H9 (cell line): Measurements from ENCODE around the gene RUNX1. TPM values are rescaled to one million over a fixed set of nuclear protein-coding genes. Genes with fewer than 3 reads are reported as not detected.

ENCODE experiments used
- DNase-seq: peaks from one replicate; pipeline ENCODE4 v3.0.0-alpha.2; 2017
- H2AFZ ChIP-seq: one replicate; pipeline ENCODE4 v1.6.1; 2013; ENCODE audit warnings: mild to moderate bottlenecking, low read length, control low read depth, moderate library complexity
- H2AK5ac ChIP-seq: 2 replicates; pipeline ENCODE4 v1.6.1; 2013; ENCODE audit warnings: low read length, control low read depth, mixed read lengths; ENCODE audit not compliant: insufficient read length
- H2BK120ac ChIP-seq: one replicate; pipeline ENCODE4 v1.6.1; 2013; ENCODE audit warnings: low read depth, mild to moderate bottlenecking, low read length, control low read depth, inconsistent platforms; ENCODE audit not compliant: poor library complexity, severe bottlenecking
- H2BK12ac ChIP-seq: 2 replicates; pipeline ENCODE4 v1.6.1; 2013; ENCODE audit warnings: low read length, control low read depth, mixed read lengths, low read depth; ENCODE audit not compliant: insufficient read length
- H2BK15ac ChIP-seq: 2 replicates; pipeline ENCODE4 v1.6.1; 2013; ENCODE audit warnings: low read depth, low read length, control low read depth
- H2BK20ac ChIP-seq: one replicate; pipeline ENCODE4 v1.6.1; 2013; ENCODE audit warnings: low read depth, mild to moderate bottlenecking, low read length, control low read depth, inconsistent platforms; ENCODE audit not compliant: poor library complexity, severe bottlenecking
- H2BK5ac ChIP-seq: 2 replicates; pipeline ENCODE4 v1.6.1; 2013; ENCODE audit warnings: low read length, control low read depth, mixed read lengths; ENCODE audit not compliant: insufficient read length
- H3K14ac ChIP-seq: 2 replicates; pipeline ENCODE4 v1.6.1; 2013; ENCODE audit warnings: low read length, control low read depth; ENCODE audit not compliant: insufficient read depth
- H3K18ac ChIP-seq: 2 replicates; pipeline ENCODE4 v1.6.1; 2013; ENCODE audit warnings: low read depth, mild to moderate bottlenecking, mixed read lengths, low read length, control low read depth; ENCODE audit not compliant: insufficient read length
- H3K23ac ChIP-seq: 2 replicates; pipeline ENCODE4 v1.6.1; 2013; ENCODE audit warnings: low read length, control low read depth, mixed read lengths, low read depth; ENCODE audit not compliant: insufficient read length
- H3K23me2 ChIP-seq: 2 replicates; pipeline ENCODE4 v1.6.1; 2013; ENCODE audit warnings: low read depth, mild to moderate bottlenecking, mixed read lengths, low read length, control low read depth; ENCODE audit not compliant: insufficient read length, poor library complexity, severe bottlenecking
- H3K27ac ChIP-seq: 2 replicates; pipeline ENCODE4 v1.5.1; 2013; ENCODE audit warnings: low read length, control low read depth, mixed read lengths, low read depth; ENCODE audit not compliant: insufficient read length
- H3K27me3 ChIP-seq: 2 replicates; pipeline ENCODE4 v1.6.1; 2013; ENCODE audit warnings: low read length, control low read depth, inconsistent platforms; ENCODE audit not compliant: insufficient read depth
- H3K4ac ChIP-seq: 2 replicates; pipeline ENCODE4 v1.6.1; 2013; ENCODE audit warnings: low read depth, mild to moderate bottlenecking, control low read depth, inconsistent platforms, low read length, moderate library complexity
- H3K4me1 ChIP-seq: 2 replicates; pipeline ENCODE4 v1.6.1; 2013; ENCODE audit warnings: low read length, control low read depth, inconsistent platforms; ENCODE audit not compliant: insufficient read depth
- H3K4me2 ChIP-seq: 2 replicates; pipeline ENCODE4 v1.6.1; 2013; ENCODE audit warnings: low read length, control low read depth, mixed read lengths; ENCODE audit not compliant: insufficient read length, insufficient read depth
- H3K56ac ChIP-seq: 2 replicates; pipeline ENCODE4 v1.6.1; 2013; ENCODE audit warnings: low read depth, mild to moderate bottlenecking, mixed read lengths, low read length, control low read depth; ENCODE audit not compliant: insufficient read length
- H3K79me1 ChIP-seq: 2 replicates; pipeline ENCODE4 v1.6.1; 2013; ENCODE audit warnings: low read depth, mild to moderate bottlenecking, moderate library complexity, low read length, control low read depth, inconsistent platforms; ENCODE audit not compliant: insufficient read depth, poor library complexity, severe bottlenecking
- H3K79me2 ChIP-seq: 2 replicates; pipeline ENCODE4 v1.6.1; 2013; ENCODE audit warnings: low read length, control low read depth, inconsistent platforms; ENCODE audit not compliant: insufficient read depth
- H3K9ac ChIP-seq: 2 replicates; pipeline ENCODE4 v1.6.1; 2013; ENCODE audit warnings: low read length, control low read depth, mixed read lengths; ENCODE audit not compliant: insufficient read length; ENCODE audit errors: extremely low read depth
- H3K9me3 ChIP-seq: one replicate; pipeline ENCODE4 v1.6.1; 2013; ENCODE audit warnings: low read depth, low read length, inconsistent platforms; ENCODE audit not compliant: control insufficient read depth
- H3T11ph ChIP-seq: one replicate; pipeline ENCODE4 v1.6.1; 2013; ENCODE audit warnings: mild to moderate bottlenecking, low read length, control low read depth, inconsistent platforms
- H4K20me1 ChIP-seq: one replicate; pipeline ENCODE4 v1.6.1; 2013; ENCODE audit not compliant: control insufficient read depth, insufficient read length, insufficient read depth
- H4K5ac ChIP-seq: 2 replicates; pipeline ENCODE4 v1.6.1; 2013; ENCODE audit warnings: low read depth, mild to moderate bottlenecking, mixed read lengths, low read length, control low read depth; ENCODE audit not compliant: insufficient read length
- H4K8ac ChIP-seq: replicated peaks from 2 replicates; pipeline ENCODE4 v1.6.1; 2013; ENCODE audit warnings: low read length, control low read depth, mixed read lengths, low read depth; ENCODE audit not compliant: insufficient read length
- H4K91ac ChIP-seq: 2 replicates; pipeline ENCODE4 v1.6.1; 2013; ENCODE audit warnings: low read depth, mild to moderate bottlenecking, moderate library complexity, mixed read lengths, low read length, control low read depth; ENCODE audit not compliant: insufficient read length
- H3K27ac Mint-ChIP-seq, 3 experiments: 2 replicates in 2 of 3; 3 replicates in 1 of 3; pipeline ENCODE4 v1.8.0; 2020 to 2021; ENCODE audit warnings: mixed read lengths in 3 of 3, mild to moderate bottlenecking in 1 of 3, moderate library complexity in 1 of 3
- H3K27me3 Mint-ChIP-seq: 2 replicates; pipeline ENCODE4 v1.8.0; 2021; ENCODE audit warnings: low read depth, mild to moderate bottlenecking, moderate library complexity, mixed read lengths
- H3K36me3 Mint-ChIP-seq, 3 experiments: 2 replicates in 2 of 3; 3 replicates in 1 of 3; pipeline ENCODE4 v1.8.0; 2020 to 2021; ENCODE audit warnings: low read depth in 3 of 3, mixed read lengths in 3 of 3; ENCODE audit not compliant: insufficient read depth in 1 of 3
- H3K4me1 Mint-ChIP-seq, 2 experiments: 2 replicates each; pipeline ENCODE4 v1.8.0; 2020; ENCODE audit warnings: mixed read lengths in 2 of 2
- H3K4me3 Mint-ChIP-seq, 2 experiments: 2 replicates in 1 of 2; 3 replicates in 1 of 2; pipeline ENCODE4 v1.8.0; 2020 to 2021; ENCODE audit warnings: mild to moderate bottlenecking in 2 of 2, mixed read lengths in 2 of 2, moderate library complexity in 1 of 2
- H3K9me3 Mint-ChIP-seq, 2 experiments: 2 replicates in 1 of 2; 3 replicates in 1 of 2; pipeline ENCODE4 v1.8.0; 2020; ENCODE audit warnings: mild to moderate bottlenecking in 2 of 2, mixed read lengths in 2 of 2, moderate library complexity in 1 of 2
- CTCF ChIP-seq: fragments of 200-600 bp; sonication (generic); conservative IDR thresholded peaks from 3 replicates; pipeline ENCODE4 v1.8.0; 2021; ENCODE audit warnings: antibody characterized with exemption, mild to moderate bottlenecking
- WGBS: extraction: QIAGEN DNeasy Blood & Tissue Kit; methylation state at CpG from one replicate; pipeline ENCODE4 v1.1.7; 2013; ENCODE audit warnings: missing lambda C conversion rate, low lambda C conversion rate, mixed read lengths; ENCODE audit not compliant: insufficient read length; ENCODE audit errors: extremely low coverage; 5-methylcytosine and 5-hydroxymethylcytosine counted together
- total RNA-seq: library from RNA; stranded (reverse); gene quantifications from 2 replicates; pipeline ENCODE4 v1.2.1, GENCODE V29; 2021

Gene RUNX1
- total RNA-seq, 1 experiment from 2014 or later: 0.72 TPM

- no peaks in the 10 kb centered on the region for H3K27me3 ChIP-seq
- no peaks in the 10 kb centered on the region for H4K20me1 ChIP-seq
- TF ChIP-seq CTCF: no peak
- Mint-ChIP-seq H3K36me3 (no peaks in the 10 kb centered on the region), H3K27ac (no peak overlapping the region), H3K4me1 (peaks cover 8 to 10% of the 10 kb centered on the region in 2 experiments), H3K4me3 (no peak overlapping the region), H3K27me3 (peaks cover 39% of the 10 kb centered on the region), H3K9me3 (no peaks in the 10 kb centered on the region)
- no peaks in the 10 kb centered on the region for H3K79me1 ChIP-seq
- no peak overlapping the region for H3K18ac ChIP-seq
- H2AK5ac ChIP-seq: no peak overlapping the region
- no peak for DNase-seq
- H3T11ph ChIP-seq: no peak overlapping the region
- no peak overlapping the region for H3K4ac ChIP-seq
- H3K9me3 ChIP-seq: no peaks in the 10 kb centered on the region
- H4K5ac ChIP-seq: no peak overlapping the region
- no CpG with 5 or more reads among the region's 8 CpGs for WGBS
- no peak overlapping the region for H4K91ac ChIP-seq
- H2BK15ac ChIP-seq: no peak overlapping the region
- no peak overlapping the region for H2BK20ac ChIP-seq
- H2AFZ ChIP-seq: no peak overlapping the region
- no peak overlapping the region for H2BK120ac ChIP-seq
- H2BK12ac ChIP-seq: no peak overlapping the region
- no peak overlapping the region for H3K56ac ChIP-seq
- H2BK5ac ChIP-seq: no peak overlapping the region
- no peak overlapping the region for H3K4me2 ChIP-seq
- no peak overlapping the region for H3K23ac ChIP-seq
- H3K14ac ChIP-seq: no peak overlapping the region
- H3K23me2 ChIP-seq: no peaks in the 10 kb centered on the region
- H3K79me2 ChIP-seq: no peaks in the 10 kb centered on the region
- H3K4me1 ChIP-seq: no peaks in the 10 kb centered on the region; the same call in 1 of the 2 replicates
- H3K9ac ChIP-seq: no peak overlapping the region
- no peak overlapping the region for H3K27ac ChIP-seq
- no peak overlapping the region for H4K8ac ChIP-seq
Observed at GRCh38 chr21:34990842-34991241, 58.3 kb downstream of the RUNX1 start.
